Suprapubic skin (tissue), 4 donors: Measurements from ENCODE around the gene RAP1B. TPM values are rescaled to one million over a fixed set of nuclear protein-coding genes. Genes with fewer than 3 reads are reported as not detected.

Source experiments
- DNase-seq, 2 donors: peaks; one replicate each; pipeline ENCODE4 v3.0.0-alpha.2; 2019; ENCODE audit warnings: low spot score in 2 of 2
- H3K27ac ChIP-seq: fragments of 200-600 bp; sonication (generic); one replicate; pipeline ENCODE4 v1.5.1; 2019
- H3K27me3 ChIP-seq: fragments of 200-600 bp; sonication (generic); one replicate; pipeline ENCODE4 v1.5.1; 2019
- H3K36me3 ChIP-seq: fragments of 200-600 bp; sonication (generic); one replicate; pipeline ENCODE4 v1.5.1; 2019
- H3K4me1 ChIP-seq: fragments of 200-600 bp; sonication (generic); one replicate; pipeline ENCODE4 v1.5.1; 2019
- H3K4me3 ChIP-seq: fragments of 200-600 bp; sonication (generic); one replicate; pipeline ENCODE4 v1.5.1; 2019; ENCODE audit warnings: mild to moderate bottlenecking
- H3K9me3 ChIP-seq: fragments of 200-600 bp; sonication (generic); one replicate; pipeline ENCODE4 v1.5.1; 2019
- EP300 ChIP-seq: sonication (generic); formaldehyde crosslinking; IDR thresholded peaks from one replicate; pipeline ENCODE4 v1.6.1; 2017; ENCODE audit warnings: antibody characterized with exemption
- POLR2A ChIP-seq, 2 donors: fragments of 450-650 bp; IDR thresholded peaks; one replicate each; pipeline ENCODE4 v1.6.1; 2017; ENCODE audit warnings: antibody characterized with exemption in 2 of 2, mild to moderate bottlenecking in 2 of 2, moderate library complexity in 2 of 2
- POLR2AphosphoS5 ChIP-seq, 3 donors: sonication (generic); formaldehyde crosslinking; IDR thresholded peaks; one replicate each; pipeline ENCODE4 v1.6.1; 2017; ENCODE audit warnings: antibody characterized with exemption in 3 of 3
- WGBS: methylation state at CpG from one replicate; pipeline ENCODE4 v1.1.5; 2018; 5-methylcytosine and 5-hydroxymethylcytosine counted together
- total RNA-seq, 4 donors: library from RNA; depleted of rRNA; stranded (reverse); fragments of >200 nt; gene quantifications; one replicate each; pipeline ENCODE4 v1.1.0, GENCODE V29; 2016
- TF ChIP-seq, protein P1 (sequence below), 2 donors: fragments of 200-600 bp in 1 of 2; fragments of 450-650 bp in 1 of 2; sonication (generic) in 1 of 2; IDR thresholded peaks; one replicate each; pipeline ENCODE4 v1.5.1; 2016 to 2019; ENCODE audit warnings: antibody characterized with exemption in 2 of 2, mild to moderate bottlenecking in 1 of 2, moderate library complexity in 1 of 2

RAP1B gene
- total RNA-seq, 4 donors from 2014 or later, result 95.2 to 154 (median 115) TPM

DNA sequence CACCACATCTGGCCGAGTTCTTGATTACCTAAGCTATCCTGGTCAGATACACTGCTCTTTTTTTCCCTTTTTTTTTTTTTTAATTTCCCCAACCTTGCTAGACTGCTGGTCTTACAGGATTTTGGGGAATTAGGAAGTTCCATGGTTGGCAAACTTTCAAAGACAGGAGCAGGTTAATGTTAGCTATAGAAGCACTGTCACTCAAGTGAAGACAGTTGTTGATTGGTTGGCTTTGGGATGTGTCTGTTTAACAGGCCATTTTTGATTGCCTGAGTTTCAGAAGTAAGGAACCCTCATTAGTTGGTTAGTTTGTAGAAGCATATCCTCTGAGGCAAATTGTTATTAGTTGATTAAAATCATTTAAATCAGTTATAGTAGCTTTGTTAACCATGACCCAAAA is 36.8 kb downstream of the RAP1B start:
- no peak overlapping the region for H3K27ac ChIP-seq
- 91% methylated on average over 1 of the region's 1 CpG for WGBS

DNA sequence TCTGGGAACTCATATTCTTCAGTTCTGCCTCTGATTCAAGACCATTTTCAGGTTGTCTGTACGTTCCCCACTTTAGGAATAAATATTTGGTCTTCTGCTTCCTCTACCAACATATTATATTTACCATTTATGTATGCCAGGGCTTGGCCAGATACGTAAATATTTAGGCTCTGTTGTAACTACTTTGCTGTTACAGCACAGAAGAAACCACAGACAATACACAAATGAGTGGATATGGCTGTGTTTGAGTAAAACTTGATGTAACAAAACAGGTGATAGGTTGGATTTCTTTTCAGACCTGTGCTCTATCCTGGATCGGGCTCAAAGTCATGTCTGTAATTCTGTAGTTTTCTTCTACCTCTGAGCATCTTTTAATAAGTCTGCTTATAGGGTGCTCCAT is 37.5 kb downstream of the RAP1B start:
- H3K4me1 ChIP-seq, result peaks cover 6% of the 10 kb centered on the region
- 85% methylated on average over 3 of the region's 3 CpGs for WGBS
- no peak overlapping the region for H3K4me3 ChIP-seq
- no peaks in the 10 kb centered on the region for H3K27me3 ChIP-seq
- DNase-seq, result no peak
- peaks cover 18% of the 10 kb centered on the region for H3K36me3 ChIP-seq
- no peaks in the 10 kb centered on the region for H3K9me3 ChIP-seq
- H3K27ac ChIP-seq, result no peak overlapping the region
- TF ChIP-seq POLR2AphosphoS5 (IDR thresholded peaks at IDR 0.05) (no peak), POLR2A (IDR thresholded peaks at IDR 0.05) (no peak), EP300 (no peak)
- TF ChIP-seq, protein P1, sequence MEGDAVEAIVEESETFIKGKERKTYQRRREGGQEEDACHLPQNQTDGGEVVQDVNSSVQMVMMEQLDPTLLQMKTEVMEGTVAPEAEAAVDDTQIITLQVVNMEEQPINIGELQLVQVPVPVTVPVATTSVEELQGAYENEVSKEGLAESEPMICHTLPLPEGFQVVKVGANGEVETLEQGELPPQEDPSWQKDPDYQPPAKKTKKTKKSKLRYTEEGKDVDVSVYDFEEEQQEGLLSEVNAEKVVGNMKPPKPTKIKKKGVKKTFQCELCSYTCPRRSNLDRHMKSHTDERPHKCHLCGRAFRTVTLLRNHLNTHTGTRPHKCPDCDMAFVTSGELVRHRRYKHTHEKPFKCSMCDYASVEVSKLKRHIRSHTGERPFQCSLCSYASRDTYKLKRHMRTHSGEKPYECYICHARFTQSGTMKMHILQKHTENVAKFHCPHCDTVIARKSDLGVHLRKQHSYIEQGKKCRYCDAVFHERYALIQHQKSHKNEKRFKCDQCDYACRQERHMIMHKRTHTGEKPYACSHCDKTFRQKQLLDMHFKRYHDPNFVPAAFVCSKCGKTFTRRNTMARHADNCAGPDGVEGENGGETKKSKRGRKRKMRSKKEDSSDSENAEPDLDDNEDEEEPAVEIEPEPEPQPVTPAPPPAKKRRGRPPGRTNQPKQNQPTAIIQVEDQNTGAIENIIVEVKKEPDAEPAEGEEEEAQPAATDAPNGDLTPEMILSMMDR (IDR thresholded peaks at IDR 0.05), result no peak

More for the DNA sequence above, 36.8 kb downstream of the RAP1B start:
- DNase-seq, result no peak
- Histone ChIP-seq H3K9me3 (no peaks in the 10 kb centered on the region), H3K27me3 (no peaks in the 10 kb centered on the region), H3K36me3 (peaks cover 11% of the 10 kb centered on the region), H3K4me1 (peaks cover 6% of the 10 kb centered on the region), H3K4me3 (no peak overlapping the region)
- TF ChIP-seq POLR2A (IDR thresholded peaks at IDR 0.05), result no peak
- no peak for TF ChIP-seq POLR2AphosphoS5 (IDR thresholded peaks at IDR 0.05)
- TF ChIP-seq, protein P1 (IDR thresholded peaks at IDR 0.05), result no peak
- TF ChIP-seq EP300, result no peak

DNA sequence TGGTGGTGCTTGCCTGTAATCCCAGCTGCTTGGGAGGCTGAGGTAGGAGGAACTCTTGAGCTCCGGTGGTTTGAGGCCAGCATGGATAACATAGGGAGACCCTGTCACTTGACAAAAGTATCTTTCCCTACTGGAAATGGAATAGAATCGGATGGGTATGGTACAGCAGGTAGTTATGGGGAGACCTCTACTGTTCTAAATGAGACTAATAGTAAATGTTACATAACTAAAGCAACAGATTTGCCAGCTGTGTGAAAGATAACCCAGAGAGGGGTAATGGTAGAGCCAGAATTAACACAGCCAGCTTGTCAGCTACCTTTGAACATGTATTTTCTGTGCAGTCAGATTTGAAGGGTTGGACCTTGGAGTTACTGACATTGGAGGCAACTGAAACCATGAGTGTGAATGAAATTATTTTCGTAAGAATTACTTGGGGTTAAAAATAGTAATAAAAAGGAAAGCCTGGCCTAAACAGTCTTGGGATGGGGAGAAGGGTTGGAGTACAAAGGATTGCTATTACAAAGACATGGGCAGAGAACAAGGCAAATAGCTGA is 54.4 kb downstream of the RAP1B start:
- no peak overlapping the region for H3K27ac ChIP-seq
- H3K4me1 ChIP-seq, result no peaks in the 10 kb centered on the region
- DNase-seq, result no peak
- TF ChIP-seq, protein P1 (IDR thresholded peaks at IDR 0.05), result no peak
- TF ChIP-seq EP300 (no peak), POLR2A (IDR thresholded peaks at IDR 0.05) (no peak), POLR2AphosphoS5 (IDR thresholded peaks at IDR 0.05) (no peak)
- peaks cover 10% of the 10 kb centered on the region for H3K36me3 ChIP-seq
- 80% methylated on average over 3 of the region's 3 CpGs for WGBS
- no peak overlapping the region for H3K4me3 ChIP-seq
- H3K9me3 ChIP-seq, result no peaks in the 10 kb centered on the region
- no peaks in the 10 kb centered on the region for H3K27me3 ChIP-seq

DNA sequence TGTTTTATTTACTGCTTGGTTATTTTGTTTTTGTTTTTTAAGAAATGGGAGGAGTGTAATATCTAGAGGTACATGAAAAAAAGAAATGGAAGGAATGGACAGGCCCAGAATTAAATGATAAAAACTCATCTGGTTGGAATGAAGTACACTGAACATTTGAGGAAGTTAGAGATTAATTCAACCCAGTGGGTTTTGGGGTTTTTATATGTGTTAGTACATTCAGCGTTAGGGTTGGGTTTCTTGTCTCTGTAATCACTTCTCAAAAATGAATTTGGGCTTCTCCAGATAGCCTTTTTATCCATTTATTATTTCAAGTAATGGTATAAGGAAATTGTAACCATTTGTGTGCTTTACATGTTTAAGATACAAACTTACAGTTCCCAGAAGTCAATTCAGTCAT is 56.6 kb downstream of the RAP1B start:
- DNase-seq, result no peak
- H3K4me3 ChIP-seq, result no peak overlapping the region
- 79% methylated on average over 1 of the region's 1 CpG for WGBS
- no peaks in the 10 kb centered on the region for H3K27me3 ChIP-seq
- no peak overlapping the region for H3K27ac ChIP-seq
- peaks cover 7% of the 10 kb centered on the region for H3K36me3 ChIP-seq
- TF ChIP-seq, protein P1 (IDR thresholded peaks at IDR 0.05), result no peak
- TF ChIP-seq EP300 (no peak), POLR2AphosphoS5 (IDR thresholded peaks at IDR 0.05) (no peak), POLR2A (IDR thresholded peaks at IDR 0.05) (no peak)
- no peaks in the 10 kb centered on the region for H3K9me3 ChIP-seq
- H3K4me1 ChIP-seq, result no peaks in the 10 kb centered on the region

DNA sequence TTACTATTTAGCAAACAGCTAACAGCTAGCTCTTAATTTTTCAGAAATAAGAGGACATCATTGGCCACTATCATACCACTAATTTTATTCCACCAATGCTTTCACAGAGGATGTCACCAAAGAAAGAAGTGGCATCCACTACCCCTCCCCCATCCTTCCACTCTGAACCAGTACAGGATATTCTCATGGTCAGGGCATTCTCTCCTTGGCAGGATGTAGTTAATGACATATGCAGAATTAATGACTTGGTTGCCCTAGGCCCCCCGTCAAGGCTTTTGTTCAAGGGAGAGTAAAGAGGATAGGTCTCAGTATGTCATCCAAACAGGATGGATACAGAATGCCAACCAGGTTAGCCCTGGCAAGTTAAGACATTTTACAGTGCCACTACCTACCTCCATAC is 57.2 kb downstream of the RAP1B start:
- Histone ChIP-seq H3K9me3 (no peaks in the 10 kb centered on the region), H3K27me3 (no peaks in the 10 kb centered on the region), H3K36me3 (peaks cover 3% of the 10 kb centered on the region), H3K27ac (no peak overlapping the region), H3K4me3 (no peak overlapping the region), H3K4me1 (no peaks in the 10 kb centered on the region)
- TF ChIP-seq EP300 (no peak), POLR2A (IDR thresholded peaks at IDR 0.05) (no peak), POLR2AphosphoS5 (IDR thresholded peaks at IDR 0.05) (no peak)
- TF ChIP-seq, protein P1 (IDR thresholded peaks at IDR 0.05), result no peak
- whole genome bisulfite sequencing, result 53% methylated on average over 1 of the region's 1 CpG
- DNase-seq, result no peak
